DMS53 (cell line): Measurements from ENCODE around the gene NRAP.

Experiments used
- DNase-seq: peaks from one replicate; lab custom pipeline; 2025; lab: John Stamatoyannopoulos, UW

The NRAP gene

GRCh38 chr10:113663908-113664307, at the start of gene NRAP:
Gene NRAP (minus strand): TSS chr10:113664041. CDS start chr10:113663882, 159 bp downstream.
- DNase-seq: no peak

GRCh38 chr10:113713640-113713982, 49.8 kb upstream of the NRAP start:
- DNase-seq: no peak

GRCh38 chr10:113712755-113713639, 49.2 kb upstream of the NRAP start:
- no peak for DNase-seq

- no peak for DNase-seq
Measured at GRCh38 chr10:113712024-113712423, 48.2 kb upstream of the NRAP start.

GRCh38 chr10:113711142-113711541, 47.3 kb upstream of the NRAP start:
- DNase-seq: no peak

GRCh38 chr10:113709221-113709838, 45.5 kb upstream of the NRAP start:
- DNase-seq: no peak

GRCh38 chr10:113708640-113709039, 44.8 kb upstream of the NRAP start:
- no peak for DNase-seq

GRCh38 chr10:113706623-113707022, 42.8 kb upstream of the NRAP start:
- DNase-seq: no peak

GRCh38 chr10:113705344-113705652, 41.5 kb upstream of the NRAP start:
- DNase-seq: no peak

GRCh38 chr10:113704637-113705343, 40.9 kb upstream of the NRAP start:
- DNase-seq: peak; percentile 69

GRCh38 chr10:113697595-113697994, 33.8 kb upstream of the NRAP start:
- DNase-seq: no peak

GRCh38 chr10:113695691-113696090, 31.9 kb upstream of the NRAP start:
- DNase-seq: no peak

GRCh38 chr10:113693348-113693747, 29.5 kb upstream of the NRAP start:
- no peak for DNase-seq

GRCh38 chr10:113692271-113692670, 28.4 kb upstream of the NRAP start:
- DNase-seq: no peak

GRCh38 chr10:113691381-113691780, 27.5 kb upstream of the NRAP start:
- DNase-seq: no peak

- no peak for DNase-seq
Measured at GRCh38 chr10:113690749-113691148, 26.9 kb upstream of the NRAP start.

GRCh38 chr10:113689574-113689973, 25.7 kb upstream of the NRAP start:
- no peak for DNase-seq

GRCh38 chr10:113689057-113689456, 25.2 kb upstream of the NRAP start:
- no peak for DNase-seq

GRCh38 chr10:113687037-113687436, 23.2 kb upstream of the NRAP start:
- no peak for DNase-seq

GRCh38 chr10:113686028-113686427, 22.2 kb upstream of the NRAP start:
- DNase-seq: no peak

GRCh38 chr10:113683300-113683699, 19.5 kb upstream of the NRAP start:
- no peak for DNase-seq

- DNase-seq: no peak
Measured at GRCh38 chr10:113681533-113682470, 18.0 kb upstream of the NRAP start.
